Measurements from ENCODE around the gene HOXD11.

The HOXD11 gene

GRCh38 chr2:176081837-176082524 is 25.1 kb upstream of the HOXD11 start:
- DNase-seq = no peak

- DNase-seq = no peak
These were observed 24.6 kb upstream of the HOXD11 start for GRCh38 chr2:176082525-176082823.

GRCh38 chr2:176082824-176083751 is 24.0 kb upstream of the HOXD11 start:
- no peak for DNase-seq

GRCh38 chr2:176083796-176084261 is 23.3 kb upstream of the HOXD11 start, which contains the start of gene EVX2:
Gene EVX2, minus strand, starts transcription at chr2:176083962. Its CDS starts 186 bp downstream, at chr2:176083776.
- no peak for DNase-seq

- no peak for DNase-seq
These were observed 22.4 kb upstream of the HOXD11 start for GRCh38 chr2:176084611-176085119.

GRCh38 chr2:176085120-176085788 is 21.8 kb upstream of the HOXD11 start:
- DNase-seq = no peak

GRCh38 chr2:176085861-176086771 is 21.0 kb upstream of the HOXD11 start:
- no peak for DNase-seq

GRCh38 chr2:176087330-176088047 is 19.6 kb upstream of the HOXD11 start:
- DNase-seq = no peak

GRCh38 chr2:176088048-176088936 is 18.8 kb upstream of the HOXD11 start:
- no peak for DNase-seq

GRCh38 chr2:176088937-176089842 is 17.9 kb upstream of the HOXD11 start:
- DNase-seq = no peak

- DNase-seq = no peak
These were observed 17.2 kb upstream of the HOXD11 start for GRCh38 chr2:176089843-176090395.

GRCh38 chr2:176090862-176091261 is 16.2 kb upstream of the HOXD11 start:
- no peak for DNase-seq

- no peak for DNase-seq
These were observed 15.5 kb upstream of the HOXD11 start for GRCh38 chr2:176091329-176092258.

- DNase-seq = no peak
These were observed 14.6 kb upstream of the HOXD11 start, which contains the start of gene HOXD13 for GRCh38 chr2:176092270-176093144. Gene HOXD13, plus strand, starts transcription at chr2:176092721. Its CDS starts 170 bp downstream, at chr2:176092891.

- DNase-seq = no peak
These were observed 13.8 kb upstream of the HOXD11 start for GRCh38 chr2:176093145-176093897.

- no peak for DNase-seq
These were observed 13.2 kb upstream of the HOXD11 start for GRCh38 chr2:176093898-176094249.
